ACHN (cell line): ENCODE measurements around the gene ROPN1L.
"Not testable (repeated sequence)": the region's sequence is repeated elsewhere in the genome, so short reads cannot be mapped to it uniquely, and the experiment has no call there.

Experiments
- DNase-seq: peaks from one replicate; pipeline ENCODE4 v3.0.0-alpha.2; 2015
- in situ Hi-C: cut with HindIII; loops from 2 replicates; pipeline ENCODE4 v1.10.0; 2017; ENCODE audit warnings: low sequenced_read_pairs, low pct_ligation_motif_present, low pct_unique_long_range_greater_than_20kb

ROPN1L gene

DNA sequence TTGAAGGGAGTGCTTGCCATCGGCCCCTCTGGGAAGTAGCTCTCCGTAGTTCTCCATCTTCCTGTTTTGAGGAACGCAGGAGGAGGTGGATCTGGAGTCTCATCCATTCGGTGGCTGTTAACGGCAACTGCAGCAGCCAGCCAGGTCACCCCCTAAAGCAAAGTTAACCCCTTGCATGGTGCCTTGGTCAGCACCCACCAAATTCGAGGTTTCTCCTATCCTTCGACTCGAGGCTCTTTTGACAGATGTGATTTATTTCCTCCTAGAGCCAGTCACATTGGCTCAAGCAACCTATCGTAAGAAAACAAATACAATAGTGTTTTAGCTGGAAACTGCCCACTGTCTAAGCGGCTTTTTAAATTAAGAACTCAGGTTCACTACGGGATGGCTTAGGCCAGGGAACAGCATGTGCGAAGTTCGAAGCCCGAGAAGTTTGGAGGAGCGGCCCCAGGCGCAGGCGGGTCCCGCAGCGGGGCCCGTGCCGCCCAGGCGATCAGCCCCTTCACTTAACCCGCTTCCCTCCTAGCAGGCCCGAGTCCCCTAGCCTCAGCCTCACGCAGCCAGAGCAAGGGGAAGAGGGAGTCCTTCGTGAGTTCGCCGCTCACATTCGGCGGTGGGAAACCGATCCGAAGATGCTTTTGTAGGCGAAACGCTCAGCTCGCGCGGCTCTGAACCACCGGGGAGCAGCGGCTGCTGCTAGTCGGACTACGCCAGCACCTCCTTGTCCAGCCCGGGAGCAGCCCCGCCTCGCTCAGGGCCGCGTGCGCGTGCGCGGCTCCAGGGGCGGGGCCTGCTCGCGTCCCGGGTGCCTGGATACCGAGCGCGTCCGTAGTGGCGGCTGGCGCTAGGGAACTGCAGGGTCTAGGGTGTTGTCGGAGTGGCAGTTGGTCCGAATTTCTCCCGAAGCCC, at the start of gene ROPN1L:
ROPN1L (plus strand) TSS at position 797 of the 909 bp plus-strand sequence. CDS start 289 bp downstream, outside the sequence.
- peak; percentile 83 for DNase-seq
- in situ Hi-C loops = no loop called here

DNA sequence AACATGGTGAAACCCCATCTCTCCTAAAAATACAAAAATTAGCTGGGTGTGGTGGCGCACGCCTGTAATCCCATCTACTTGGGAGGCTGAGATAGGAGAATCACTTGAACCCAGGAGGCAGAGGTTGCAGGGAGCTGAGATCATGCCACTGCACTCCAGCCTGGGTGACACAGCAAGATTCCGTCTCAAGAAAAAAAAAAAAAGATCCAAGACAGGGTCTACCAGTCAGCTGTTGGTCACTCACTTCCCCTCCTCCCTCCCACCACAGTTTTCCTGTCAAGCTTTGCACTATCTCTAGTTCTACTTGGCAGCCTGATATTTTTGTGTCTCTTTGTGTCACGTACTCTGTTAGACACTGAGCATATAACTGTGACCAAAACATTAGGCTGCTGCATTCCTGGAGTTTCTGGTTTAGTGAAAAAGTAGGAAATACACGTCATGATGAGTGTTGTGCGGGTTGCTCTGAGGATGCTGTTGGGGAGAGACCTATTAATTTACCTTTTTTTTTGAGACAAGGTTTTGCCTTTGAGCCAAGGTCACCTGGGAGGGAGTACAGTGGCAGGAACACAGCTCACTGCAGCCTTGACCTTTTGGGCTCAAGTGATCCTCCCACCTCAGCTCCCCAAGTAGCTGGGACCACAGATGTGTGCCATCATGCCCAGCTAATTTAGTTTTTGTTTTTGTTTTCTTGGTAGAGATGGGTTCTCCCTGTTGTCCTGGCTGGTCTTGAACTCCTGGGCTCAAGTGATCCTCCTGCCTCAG, 48.9 kb upstream of the ROPN1L start:
- DNase-seq, in situ Hi-C loops: not testable (repeated sequence)

DNA sequence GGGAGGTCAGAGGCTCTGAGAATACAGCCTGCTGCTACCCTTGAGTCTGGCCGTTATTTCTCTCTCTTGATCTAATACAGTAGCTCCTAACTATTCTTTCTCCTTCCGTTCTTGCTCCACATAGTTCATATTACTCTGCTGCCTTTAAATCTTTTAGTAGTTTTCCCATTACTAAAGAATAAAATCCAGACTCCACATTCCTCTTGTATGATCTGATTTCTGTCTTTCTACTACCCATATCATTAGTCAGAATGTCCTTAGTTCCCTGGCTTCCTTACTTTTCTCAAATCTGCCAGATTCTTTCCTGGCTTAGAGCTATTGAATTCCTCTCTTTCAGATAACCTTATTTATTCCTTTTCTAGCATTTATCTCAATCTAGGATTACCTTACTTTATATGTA, 48.2 kb upstream of the ROPN1L start:
- no peak for DNase-seq
- in situ Hi-C loops = no loop called here

- in situ Hi-C loops = no loop called here
- DNase-seq = no peak
These were observed 45.1 kb upstream of the ROPN1L start for GRCh38 chr5:10396552-10396951.

GRCh38 chr5:10399839-10400238, 41.8 kb upstream of the ROPN1L start:
- in situ Hi-C loops = no loop called here

DNA sequence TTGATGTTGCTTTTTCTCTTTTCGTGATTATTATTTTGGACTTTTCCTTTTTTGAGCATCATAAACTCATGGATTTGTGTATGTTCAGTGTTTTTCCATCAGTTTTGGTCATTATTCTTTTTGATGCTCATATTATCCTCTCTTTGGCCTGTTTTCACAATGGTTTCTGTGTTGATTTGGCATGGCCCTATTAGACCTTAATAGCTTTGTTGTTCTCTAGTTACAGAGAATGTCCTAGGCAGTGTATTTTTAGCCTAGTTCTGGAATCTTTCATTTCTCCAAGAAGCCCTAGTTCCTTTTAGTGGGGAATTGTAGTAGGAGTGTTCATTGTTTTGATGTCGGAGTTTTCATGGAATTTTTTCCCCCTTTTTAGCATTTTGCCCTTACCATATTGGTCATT, 41.3 kb upstream of the ROPN1L start:
- in situ Hi-C loops = no loop called here
- no peak for DNase-seq

More at GRCh38 chr5:10399839-10400238, 41.8 kb upstream of the ROPN1L start:
- DNase-seq = no peak

DNA sequence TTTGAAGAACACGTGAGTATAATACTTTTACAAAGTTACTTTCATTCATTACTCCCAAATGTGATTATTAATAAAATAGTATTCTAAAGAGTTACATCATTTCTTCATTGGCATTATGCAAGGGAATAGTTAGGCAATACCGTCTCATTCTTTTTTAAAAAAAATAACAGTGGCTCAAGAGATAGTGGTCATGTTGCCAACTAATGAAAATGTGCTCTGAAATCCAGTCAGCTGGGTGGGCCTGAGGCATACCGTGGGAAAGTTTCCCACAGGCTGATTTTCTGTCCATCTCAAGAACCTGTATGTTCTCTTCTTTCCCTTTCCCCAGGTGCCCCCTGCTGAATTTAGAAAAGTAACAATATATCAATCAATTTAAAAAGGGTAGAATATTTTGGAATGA, 40.8 kb upstream of the ROPN1L start:
- in situ Hi-C loops = no loop called here
- DNase-seq = no peak

GRCh38 chr5:10401498-10401897, 40.2 kb upstream of the ROPN1L start:
- DNase-seq = no peak
- in situ Hi-C loops = no loop called here

- in situ Hi-C loops = no loop called here
- no peak for DNase-seq
These were observed 37.9 kb upstream of the ROPN1L start for GRCh38 chr5:10403829-10404228.

DNA sequence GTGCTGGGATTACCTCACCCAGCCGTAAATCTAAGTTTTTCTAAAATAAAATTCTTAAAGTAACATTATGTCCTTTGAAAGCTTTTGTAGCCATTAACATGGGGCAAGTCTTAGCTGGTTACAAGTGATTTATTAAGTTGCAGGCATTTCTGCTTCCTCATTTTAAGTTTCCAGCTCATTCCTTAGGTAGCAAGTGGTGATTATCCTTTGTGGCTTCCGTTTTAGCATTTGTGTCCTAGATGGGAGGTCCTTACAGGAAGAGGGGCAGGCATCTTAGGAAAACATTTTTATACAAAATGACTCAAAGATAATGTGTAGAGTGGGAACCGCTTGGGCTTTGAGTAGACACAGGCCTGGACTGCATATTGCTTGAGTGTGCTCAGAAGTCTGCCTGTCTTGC, 35.0 kb upstream of the ROPN1L start:
- no peak for DNase-seq
- in situ Hi-C loops = no loop called here

- in situ Hi-C loops = no loop called here
- no peak for DNase-seq
These were observed 32.2 kb upstream of the ROPN1L start for GRCh38 chr5:10409504-10409903.

DNA sequence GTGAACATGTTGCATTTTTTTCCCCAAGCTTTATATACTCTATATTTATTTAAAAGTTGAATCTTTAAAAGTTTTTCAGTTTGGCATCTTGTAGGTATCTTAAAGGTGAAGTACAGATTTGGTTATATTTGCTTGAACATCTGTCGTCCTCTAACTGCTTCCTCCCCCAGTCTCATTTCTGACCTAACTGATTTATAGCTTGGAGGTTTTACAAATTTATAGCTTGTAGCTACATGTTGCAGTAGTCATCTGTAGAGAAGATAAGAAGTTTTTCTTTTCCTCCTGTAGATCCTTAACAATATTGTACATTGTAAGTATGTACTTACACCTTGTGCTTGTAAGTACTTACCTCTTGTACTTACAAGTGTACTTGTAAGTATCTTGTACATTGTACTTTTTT, 31.0 kb upstream of the ROPN1L start:
- DNase-seq = no peak
- in situ Hi-C loops = no loop called here

DNA sequence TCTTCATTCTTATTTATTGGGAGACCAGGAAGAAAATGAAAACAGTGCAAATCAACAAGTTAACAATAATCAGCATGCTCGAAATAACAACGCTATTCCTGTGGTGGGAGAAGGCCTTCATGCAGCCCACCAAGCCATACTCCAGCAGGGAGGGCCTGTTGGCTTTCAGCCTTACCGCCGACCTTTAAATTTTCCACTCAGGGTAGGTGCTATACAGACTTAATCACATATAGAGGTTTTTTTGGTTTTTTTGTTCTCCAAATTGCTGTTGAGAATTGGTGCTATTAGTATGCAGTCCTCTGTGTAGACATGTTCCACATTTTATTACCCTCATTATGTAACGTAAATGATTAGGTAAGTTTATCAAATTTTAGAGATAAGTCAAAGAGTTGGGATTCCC, 30.3 kb upstream of the ROPN1L start:
- in situ Hi-C loops = no loop called here
- DNase-seq = no peak

- no peak for DNase-seq
- in situ Hi-C loops = no loop called here
These were observed 24.8 kb upstream of the ROPN1L start for GRCh38 chr5:10416868-10417267.

GRCh38 chr5:10418654-10419345, 22.9 kb upstream of the ROPN1L start:
- in situ Hi-C loops = no loop called here
- no peak for DNase-seq

DNA sequence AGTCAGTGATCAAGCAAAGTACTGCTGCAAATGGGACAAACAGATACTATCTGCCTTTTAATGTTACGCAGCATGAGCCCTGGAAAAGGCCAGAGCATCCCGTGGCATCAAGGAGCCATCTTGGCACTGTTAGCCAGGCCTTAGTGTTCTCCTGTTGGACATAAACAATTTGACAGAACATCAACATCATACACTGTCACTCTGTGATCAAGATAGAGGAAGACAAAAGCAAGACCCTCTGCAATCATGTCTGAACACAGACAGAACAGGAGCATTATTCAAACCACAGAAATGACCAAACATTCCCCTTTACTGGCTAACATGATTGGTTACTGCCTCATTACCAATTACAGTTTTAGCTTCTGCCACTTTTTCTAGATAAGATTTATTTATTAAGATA, 21.2 kb upstream of the ROPN1L start:
- no peak for DNase-seq
- in situ Hi-C loops = no loop called here

DNA sequence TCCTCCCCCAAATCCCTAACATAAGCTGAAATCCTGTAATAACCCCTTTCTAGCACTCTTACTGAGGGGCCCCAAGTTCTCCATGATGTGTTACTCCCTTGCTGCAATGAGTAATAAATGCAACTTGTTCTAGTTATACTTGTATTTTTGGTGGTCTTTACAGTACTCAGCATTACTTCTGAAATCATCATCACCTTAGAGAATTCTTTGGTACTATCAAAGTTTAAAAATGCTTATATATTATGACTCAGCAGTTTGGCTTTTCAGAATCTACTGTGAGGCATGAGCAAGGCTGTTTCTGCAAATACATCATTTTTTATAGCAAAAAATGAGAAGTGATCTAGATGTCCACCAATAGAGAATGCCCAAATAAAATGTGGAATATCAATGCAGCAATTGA, 20.7 kb upstream of the ROPN1L start:
- in situ Hi-C loops = no loop called here
- DNase-seq = peak; percentile 7

DNA sequence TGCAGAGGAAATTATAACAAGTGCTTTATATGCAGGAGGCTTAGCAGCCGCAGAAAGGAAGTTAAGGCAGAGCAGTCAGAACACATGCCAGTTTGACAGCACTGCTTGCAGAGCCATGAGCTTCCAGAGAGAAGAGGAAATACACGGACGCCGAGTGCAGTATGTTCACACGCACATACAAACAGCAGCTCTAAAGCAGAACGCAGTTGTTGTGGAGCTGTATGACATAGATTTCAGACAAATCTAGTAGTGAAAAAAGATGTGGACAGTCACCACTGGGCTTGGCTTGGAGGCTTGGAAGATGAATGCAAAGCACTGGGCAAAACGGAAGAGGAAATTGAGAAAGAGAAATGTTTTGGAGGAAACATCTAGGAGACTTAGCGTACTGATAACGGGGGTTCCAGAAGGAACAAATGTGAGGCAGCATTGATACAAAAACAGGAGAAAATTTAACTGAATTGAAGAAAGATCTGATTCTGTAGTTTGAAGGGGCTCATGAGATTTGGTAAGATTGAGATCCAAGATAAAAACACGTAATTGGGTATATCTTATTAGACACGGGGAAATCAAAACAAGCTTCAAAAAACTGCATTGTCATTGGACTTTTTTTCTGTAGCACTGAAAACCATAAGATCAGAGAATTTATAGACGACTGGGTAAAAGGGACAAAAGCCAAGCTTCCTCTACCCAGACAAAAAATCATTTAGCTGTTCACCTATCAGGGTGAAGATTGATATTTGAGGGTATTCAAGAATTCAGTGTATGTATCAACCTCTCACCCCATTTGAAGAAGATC, 19.6 kb upstream of the ROPN1L start:
- in situ Hi-C loops = no loop called here
- DNase-seq = no peak
